Activated T-cell treated with anti-CD3 and anti-CD28 coated beads, Interleukin-2, amount 50 U/mL, for 48 hours (primary cell): ENCODE results near the gene XPNPEP2.

ENCODE experiments used
- DNase-seq, 2 experiments: peaks; one replicate each; pipeline ENCODE4 v3.0.0-alpha.2; 2020

Gene XPNPEP2

DNA sequence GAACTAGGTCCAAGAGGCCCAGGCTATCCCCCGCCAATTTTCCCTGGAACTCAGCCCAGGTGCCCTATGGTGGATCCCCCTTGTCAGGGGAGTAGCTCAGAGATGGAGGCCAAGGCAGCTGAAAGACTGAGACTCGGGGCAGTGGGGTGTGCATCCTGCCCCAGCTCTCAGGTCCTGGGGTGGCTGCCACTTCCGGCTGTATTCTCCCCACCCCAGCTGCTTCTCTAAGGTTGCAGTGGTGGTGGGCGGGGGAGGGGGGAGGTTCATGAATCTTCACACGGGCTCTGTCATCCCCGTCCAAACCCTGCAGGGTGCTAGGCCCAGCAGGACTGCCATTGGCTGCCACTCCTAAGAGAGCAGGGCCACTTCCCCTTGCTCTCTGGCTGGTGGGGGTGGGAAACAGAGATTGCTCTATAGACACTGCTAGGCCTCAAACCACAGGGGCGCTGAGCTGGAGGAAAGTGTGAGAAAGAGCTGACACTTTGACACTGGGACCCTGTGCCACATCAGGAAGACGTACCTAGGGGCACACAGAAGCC lies 42.4 kb downstream of the XPNPEP2 start:
- peak; percentile 80 to 82 for DNase-seq

- DNase-seq, result peak in 1 of 2 experiments; percentile 60
Observed at GRCh38 chrX:129781680-129782495, 43.1 kb downstream of the XPNPEP2 start.

- no peak for DNase-seq
Observed at GRCh38 chrX:129782706-129783105, 43.9 kb downstream of the XPNPEP2 start.

GRCh38 chrX:129783291-129783713 lies 44.5 kb downstream of the XPNPEP2 start:
- peak in 1 of 2 experiments; percentile 48 for DNase-seq

GRCh38 chrX:129784371-129784770 lies 45.6 kb downstream of the XPNPEP2 start:
- DNase-seq, result no peak

GRCh38 chrX:129785160-129785947 lies 46.6 kb downstream of the XPNPEP2 start:
- DNase-seq, result no peak

DNA sequence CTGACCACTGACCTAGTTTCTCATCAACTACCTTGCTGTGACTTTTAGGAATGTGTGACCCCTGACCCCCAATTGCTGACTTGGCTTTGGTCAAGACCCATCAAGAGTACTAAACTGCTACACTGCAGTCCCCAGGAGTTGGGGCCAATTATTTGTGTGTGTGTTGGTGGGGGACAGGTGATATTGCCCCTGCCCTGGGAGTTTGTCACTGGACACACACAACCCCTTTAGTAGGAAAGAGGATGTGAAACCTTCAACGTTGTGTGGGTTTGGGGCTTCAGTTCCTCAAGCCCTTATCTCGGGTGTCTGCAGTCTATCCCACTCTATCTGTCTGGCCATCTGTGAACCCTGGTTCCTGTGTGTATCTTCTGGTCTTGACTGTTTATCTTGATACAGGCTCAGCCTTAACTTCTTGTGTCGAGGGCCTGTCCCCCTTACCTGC lies 47.5 kb downstream of the XPNPEP2 start:
- no peak for DNase-seq

DNA sequence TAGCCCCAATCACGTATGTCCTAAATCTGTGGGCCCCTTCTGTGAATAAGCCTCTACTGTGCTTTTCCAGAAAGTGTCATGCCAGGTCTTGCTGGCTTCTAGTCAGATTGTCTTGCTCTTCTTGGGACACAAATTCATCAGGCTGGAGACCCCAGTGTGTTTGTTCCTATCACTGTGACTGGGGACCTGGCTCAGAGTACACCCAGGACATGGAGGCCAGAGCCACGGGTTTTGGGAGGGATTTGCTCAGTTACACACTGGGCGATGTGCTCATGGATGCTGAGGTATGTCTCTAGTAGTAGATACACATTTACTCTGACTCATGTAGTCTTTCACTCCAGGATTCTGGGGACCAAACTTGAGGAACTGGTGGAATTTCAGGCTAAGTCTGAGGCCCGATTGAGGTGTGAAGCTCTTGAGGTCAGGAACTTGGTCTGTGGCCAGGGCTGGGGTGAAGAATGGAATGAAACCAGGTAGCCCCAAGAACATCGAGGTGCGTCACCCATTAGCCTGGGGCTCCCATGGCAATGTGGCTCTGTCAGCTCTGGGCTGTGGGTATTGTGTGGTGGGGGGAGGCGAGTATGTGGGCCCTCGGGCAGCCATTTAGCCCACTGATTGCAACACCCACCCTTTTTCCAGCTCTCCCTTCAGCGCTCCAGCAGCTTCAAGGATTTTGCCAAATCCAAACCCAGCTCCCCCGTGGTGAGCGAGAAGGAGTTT lies 48.7 kb downstream of the XPNPEP2 start:
- no peak for DNase-seq

- DNase-seq, result no peak
Observed at GRCh38 chrX:129788527-129788926, 49.7 kb downstream of the XPNPEP2 start.

- no peak for DNase-seq
Observed at GRCh38 chrX:129790146-129790545, 51.4 kb downstream of the XPNPEP2 start.

DNA sequence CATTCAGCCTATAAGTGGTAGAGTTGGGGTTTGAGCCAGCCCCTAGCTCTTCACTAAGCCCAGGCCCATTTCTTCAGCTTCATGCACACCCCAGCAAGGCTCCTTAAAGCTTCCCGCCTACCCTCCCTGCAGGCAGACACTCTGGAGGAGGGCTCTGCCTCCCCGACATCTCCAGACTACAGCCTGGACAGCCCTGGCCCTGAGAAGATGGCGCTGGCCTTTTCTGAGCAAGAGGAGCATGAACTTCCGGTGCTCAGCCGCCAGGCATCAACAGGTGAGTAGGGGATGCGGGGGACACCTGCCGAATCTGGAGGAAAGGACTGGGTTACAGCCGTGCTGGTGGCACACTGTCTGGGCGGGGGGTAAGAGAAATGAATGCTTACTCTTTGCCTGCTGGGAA lies 52.0 kb downstream of the XPNPEP2 start:
- DNase-seq, result no peak

DNA sequence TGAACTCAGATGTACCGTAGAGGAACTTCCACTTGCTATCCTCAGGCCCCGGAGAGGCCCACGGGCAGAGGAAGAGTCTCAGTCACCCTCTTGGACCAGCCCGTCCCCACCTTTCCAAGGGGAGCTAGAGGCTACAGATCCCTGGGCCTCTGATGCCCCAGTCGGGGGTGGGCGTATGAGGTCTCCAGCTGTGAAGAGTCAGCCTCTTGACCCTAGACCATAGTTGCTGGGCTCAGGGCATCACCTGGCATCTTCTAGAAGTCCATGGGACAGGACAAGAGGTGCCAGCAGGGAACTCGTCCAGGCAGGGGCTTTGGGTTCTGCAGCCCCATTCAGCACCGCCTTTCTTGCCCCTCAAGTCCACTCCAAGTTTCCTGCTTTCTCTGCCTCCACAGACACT lies 52.6 kb downstream of the XPNPEP2 start:
- DNase-seq, result no peak

GRCh38 chrX:129791961-129792570 lies 53.3 kb downstream of the XPNPEP2 start:
- no peak for DNase-seq

GRCh38 chrX:129792586-129793291 lies 54.0 kb downstream of the XPNPEP2 start:
- DNase-seq, result no peak

DNA sequence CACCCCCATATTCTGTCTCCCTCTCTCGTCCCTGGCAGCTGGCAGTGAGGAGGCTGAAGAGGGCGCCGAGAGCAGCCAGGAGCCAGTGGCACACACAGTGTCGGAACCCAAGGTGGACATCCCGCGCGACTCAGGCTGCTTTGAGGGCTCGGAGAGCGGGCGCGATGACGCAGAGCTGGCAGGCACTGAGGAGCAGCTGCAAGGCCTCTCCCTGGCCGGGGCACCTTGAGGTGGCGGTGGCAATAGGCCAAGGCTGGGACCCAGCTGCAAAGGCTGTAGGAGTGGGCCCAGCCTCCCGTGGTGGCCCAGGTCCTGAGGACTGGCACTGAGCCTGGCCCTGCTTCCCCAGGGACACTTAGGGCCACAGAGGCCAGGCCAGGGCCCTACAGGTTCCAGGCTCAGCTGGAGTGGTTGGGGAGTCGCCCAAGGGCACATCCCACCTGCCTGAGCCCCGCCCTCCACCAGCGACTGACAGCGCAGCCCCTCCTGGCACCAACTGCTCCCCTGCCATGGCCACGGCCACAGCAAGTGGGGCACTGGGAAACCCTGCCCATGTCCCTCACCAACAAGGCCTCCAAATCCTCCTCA lies 54.9 kb downstream of the XPNPEP2 start:
- DNase-seq, result peak in 1 of 2 experiments; percentile 11

DNA sequence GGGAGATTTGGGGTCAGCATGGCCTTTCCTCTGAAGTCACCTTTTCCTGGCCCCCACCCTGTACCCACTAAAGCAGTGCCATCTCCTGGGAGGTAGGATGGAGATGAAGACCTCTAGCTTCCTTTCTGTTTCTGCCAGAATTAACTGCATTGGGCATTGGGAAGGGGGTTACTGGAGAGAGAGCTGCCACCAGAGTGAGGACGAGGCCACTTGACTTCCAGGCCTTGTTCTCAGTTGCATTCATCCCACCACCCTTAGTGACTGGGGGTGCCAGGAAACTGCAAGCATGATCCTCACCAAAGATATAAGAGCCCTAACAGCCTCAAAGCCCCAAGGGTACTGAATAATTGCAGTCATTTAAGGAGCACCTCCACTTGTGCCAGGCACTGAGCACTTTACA lies 56.8 kb downstream of the XPNPEP2 start:
- DNase-seq, result peak in 1 of 2 experiments; percentile 10

GRCh38 chrX:129797251-129797906 lies 58.6 kb downstream of the XPNPEP2 start:
- DNase-seq, result no peak

- no peak for DNase-seq
Observed at GRCh38 chrX:129798456-129798855, 59.7 kb downstream of the XPNPEP2 start.

GRCh38 chrX:129798888-129799287 lies 60.1 kb downstream of the XPNPEP2 start:
- DNase-seq, result peak; percentile 62 to 66

DNA sequence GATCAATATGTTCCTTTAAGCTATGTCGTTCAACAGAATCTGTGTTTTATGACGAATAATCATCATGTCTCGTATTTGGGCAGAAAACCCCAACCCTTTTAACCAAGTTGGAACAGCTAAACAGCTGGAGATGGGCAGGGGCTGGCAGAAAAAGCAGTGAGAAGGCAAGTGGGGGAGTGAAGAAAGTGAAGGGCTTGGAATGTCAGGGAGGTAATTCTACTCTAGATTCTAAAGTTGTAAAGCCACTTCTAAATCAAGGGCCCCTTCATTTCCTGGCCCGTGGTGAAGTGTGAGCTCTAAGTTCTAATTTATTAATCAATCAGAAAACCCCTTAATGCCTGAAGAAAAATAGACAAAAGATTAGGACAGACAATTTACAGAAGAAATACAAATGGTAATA lies 61.4 kb downstream of the XPNPEP2 start:
- DNase-seq, result no peak

- DNase-seq, result no peak
Observed at GRCh38 chrX:129802863-129803262, 64.1 kb downstream of the XPNPEP2 start.
